K562 (cell line): ENCODE data around the gene ELF2. TPM values are rescaled to one million over a fixed set of nuclear protein-coding genes. Genes with fewer than 3 reads are reported as not detected.
A peak's percentile ranks its signal among the peaks of the same experiment; 100 is the strongest.

ENCODE experiments used
- AFF1 ChIP-seq, 2 experiments: fragments of 450-650 bp; IDR thresholded peaks; 2 replicates each; pipeline ENCODE4 v1.6.1; 2018; ENCODE audit warnings: mild to moderate bottlenecking in 2 of 2, low read depth in 1 of 2; ENCODE audit not compliant: partially characterized antibody in 2 of 2
- ATF6 ChIP-seq: sonication (generic); formaldehyde crosslinking; IDR thresholded peaks from 2 replicates; pipeline ENCODE4 v1.4.0; 2020; ENCODE audit warnings: mild to moderate bottlenecking, missing genetic modification reagents
- BCL6 ChIP-seq: fragments of 250-450 bp; sonication (Bioruptor Pico); IDR thresholded peaks from 2 replicates; pipeline ENCODE4 v1.4.0; 2020
- CCNT2 ChIP-seq: IDR thresholded peaks from 2 replicates; pipeline ENCODE4 v1.6.1; 2011; ENCODE audit warnings: borderline replicate concordance, low read depth, mild to moderate bottlenecking, moderate library complexity, mixed read lengths, low read length; ENCODE audit not compliant: insufficient read length; ENCODE audit errors: extremely low read depth
- DEAF1 ChIP-seq: fragments of 450-650 bp; formaldehyde crosslinking; IDR thresholded peaks from 2 replicates; pipeline ENCODE4 v1.4.0; 2020; ENCODE audit warnings: mild to moderate bottlenecking, moderate library complexity
- EWSR1 ChIP-seq: fragments of 450-650 bp; IDR thresholded peaks from 2 replicates; pipeline ENCODE4 v1.6.1; 2018; ENCODE audit warnings: borderline replicate concordance, mild to moderate bottlenecking, low read depth, moderate library complexity; ENCODE audit not compliant: partially characterized antibody
- FOS ChIP-seq: IDR thresholded peaks from 3 replicates; pipeline ENCODE4 v1.6.1; 2011; ENCODE audit not compliant: insufficient read length; ENCODE audit errors: extremely low read depth
- FOXP4 ChIP-seq: sonication (generic); formaldehyde crosslinking; IDR thresholded peaks from 2 replicates; pipeline ENCODE4 v1.8.0; 2022; ENCODE audit warnings: mild to moderate bottlenecking, missing genetic modification reagents, borderline replicate concordance
- GATAD2B ChIP-seq: fragments of 450-650 bp; IDR thresholded peaks from 2 replicates; pipeline ENCODE4 v1.6.1; 2017; ENCODE audit warnings: mild to moderate bottlenecking, borderline replicate concordance
- HDAC1 ChIP-seq, 2 experiments: fragments of 450-650 bp; IDR thresholded peaks; 2 replicates each; pipeline ENCODE4 v1.6.1; 2016 to 2017; ENCODE audit warnings: inconsistent platforms in 1 of 2, mild to moderate bottlenecking in 1 of 2, moderate library complexity in 1 of 2
- KDM1A ChIP-seq, 2 experiments: fragments of 450-650 bp; IDR thresholded peaks; 2 replicates each; pipeline ENCODE4 v1.6.1; 2016; ENCODE audit warnings: mild to moderate bottlenecking in 2 of 2
- L3MBTL2 ChIP-seq: fragments of 450-650 bp; IDR thresholded peaks from 2 replicates; pipeline ENCODE4 v1.6.1; 2016; ENCODE audit warnings: mild to moderate bottlenecking, moderate library complexity
- PML ChIP-seq: IDR thresholded peaks from 2 replicates; pipeline ENCODE4 v1.6.1; 2012; ENCODE audit warnings: low read length, inconsistent platforms
- SMARCA4 ChIP-seq: fragments of 450-650 bp; IDR thresholded peaks from 2 replicates; pipeline ENCODE4 v1.6.1; 2016
- SMARCE1 ChIP-seq: fragments of 450-650 bp; IDR thresholded peaks from 2 replicates; pipeline ENCODE4 v1.7.1; 2016; ENCODE audit warnings: mild to moderate bottlenecking
- SMC3 ChIP-seq: conservative IDR thresholded peaks from 2 replicates; pipeline ENCODE4 v1.6.1; 2011; ENCODE audit warnings: low read depth, low read length, improper control_type of control experiment; ENCODE audit not compliant: insufficient read depth
- ZKSCAN3 ChIP-seq: fragments of 250-450 bp; sonication (Bioruptor Pico); IDR thresholded peaks from 2 replicates; pipeline ENCODE4 v1.4.0; 2020
- ZNF24 ChIP-seq: fragments of 450-650 bp; IDR thresholded peaks from 2 replicates; pipeline ENCODE4 v1.6.1; 2016
- ZNF274 ChIP-seq: IDR thresholded peaks from 2 replicates; pipeline ENCODE4 v1.6.1; 2011; ENCODE audit warnings: low read depth, mild to moderate bottlenecking, low read length, moderate library complexity, borderline replicate concordance
- ZNF583 ChIP-seq: fragments of 250-450 bp; sonication (Bioruptor Pico); IDR thresholded peaks from 2 replicates; pipeline ENCODE4 v1.4.0; 2020
- polyA plus RNA-seq, 8 experiments: library from polyadenylated mRNA; depleted of rRNA in 4 of 8; stranded (reverse) in 5 of 8; unstranded in 3 of 8; fragments of >200 nt; fragmentation: Nextera tagmentation in 2 of 8; fragmentation: Illumina TruSeq in 1 of 8; extraction: Ambion mirVana in 2 of 8; extraction: Trizol in 1 of 8; gene quantifications; 2 replicates each; pipeline versions ENCODE4 v1.2.1 to v1.2.3, GENCODE V29; 2011 to 2014; ENCODE audit warnings: inconsistent platforms in 1 of 8, missing spikeins in 1 of 8
- total RNA-seq, 7 experiments: library from RNA; depleted of rRNA in 6 of 7; stranded (reverse); fragments of >200 nt in 6 of 7; fragmentation: Illumina TruSeq in 2 of 7; extraction: Trizol in 2 of 7; gene quantifications; 2 replicates each; pipeline versions ENCODE4 v1.2.1 to v1.2.3, GENCODE V29; 2011 to 2021; ENCODE audit warnings: low replicate concordance in 1 of 7

The ELF2 gene
- total and polyA plus RNA-seq, 9 of the 15 experiments (the other 6 are each of a cell fraction or from before 2014, with no cell fraction given), result 9.4 to 58.7 (median 41.6) TPM

GRCh38 chr4:139214039-139214534 is 37.1 kb upstream of the ELF2 start (continued):
- peak; percentile 43 for TF ChIP-seq CCNT2
- TF ChIP-seq SMARCE1, result peak; percentile 61; the same call in 1 of the 2 replicates
- no peak for TF ChIP-seq PML
- TF ChIP-seq ZNF24, result no peak
- TF ChIP-seq HDAC1 (IDR thresholded peaks at IDR 0.05), result 0 out of 4 replicates have a peak, but pooled peaks of 1 of the 2 experiments have one; percentile 33
- TF ChIP-seq ZNF583 (CRISPR knock-in tag), result no peak
- TF ChIP-seq FOS, result no peak
- no peak for TF ChIP-seq FOXP4
- peak; percentile 71; the same call in 1 of the 2 replicates for TF ChIP-seq GATAD2B
- TF ChIP-seq ZKSCAN3, result no peak
- no peak for TF ChIP-seq SMC3
- TF ChIP-seq AFF1 (IDR thresholded peaks at IDR 0.05; ENCODE audit: low read depth in 1 of 2, partially characterized antibody in 2 of 2), result peak; percentile 26 to 69
- TF ChIP-seq KDM1A (IDR thresholded peaks at IDR 0.05), result peak in 1 of 2 experiments; percentile 26; a peak in 1 of 4 replicates
- no peak for TF ChIP-seq DEAF1 (CRISPR knock-in tag)
- TF ChIP-seq SMARCA4, result peak; percentile 70
- no peak for TF ChIP-seq EWSR1
- TF ChIP-seq ZNF274, result no peak
- no peak for TF ChIP-seq ATF6
- peak; percentile 94 for TF ChIP-seq L3MBTL2
- no peak for TF ChIP-seq BCL6
